Kidney epithelial cell (primary cell): Measurements from ENCODE around the gene CCL7. TPM values are rescaled to one million over a fixed set of nuclear protein-coding genes. Genes with fewer than 3 reads are reported as not detected.

ENCODE experiments used
- DNase-seq: peaks from one replicate; pipeline ENCODE4 v3.0.0-alpha.2; 2010; ENCODE audit warnings: low read depth
- H3K27me3 ChIP-seq: 2 replicates; pipeline ENCODE4 v1.6.0; 2011; ENCODE audit warnings: low read length; ENCODE audit not compliant: control insufficient read depth, insufficient read depth
- H3K36me3 ChIP-seq: 2 replicates; pipeline ENCODE4 v1.5.1; 2011; ENCODE audit warnings: low read length; ENCODE audit not compliant: control insufficient read depth, insufficient read depth
- H3K4me3 ChIP-seq: 2 replicates; pipeline ENCODE4 v1.5.1; 2011; ENCODE audit warnings: low read depth, mild to moderate bottlenecking, control low read depth, low read length
- total RNA-seq: library from RNA; depleted of rRNA; stranded (reverse); fragments of >200 nt; gene quantifications from 2 replicates; pipeline ENCODE4 v1.2.3, GENCODE V29; 2015
- TF ChIP-seq, protein P1 (sequence below): IDR thresholded peaks from 2 replicates; pipeline ENCODE4 v1.5.1; 2011; ENCODE audit warnings: mild to moderate bottlenecking, moderate library complexity, low read length, control low read depth, inconsistent platforms; ENCODE audit not compliant: insufficient read depth, poor library complexity, severe bottlenecking

CCL7 gene
- not detected in 2 replicates for total RNA-seq

DNA sequence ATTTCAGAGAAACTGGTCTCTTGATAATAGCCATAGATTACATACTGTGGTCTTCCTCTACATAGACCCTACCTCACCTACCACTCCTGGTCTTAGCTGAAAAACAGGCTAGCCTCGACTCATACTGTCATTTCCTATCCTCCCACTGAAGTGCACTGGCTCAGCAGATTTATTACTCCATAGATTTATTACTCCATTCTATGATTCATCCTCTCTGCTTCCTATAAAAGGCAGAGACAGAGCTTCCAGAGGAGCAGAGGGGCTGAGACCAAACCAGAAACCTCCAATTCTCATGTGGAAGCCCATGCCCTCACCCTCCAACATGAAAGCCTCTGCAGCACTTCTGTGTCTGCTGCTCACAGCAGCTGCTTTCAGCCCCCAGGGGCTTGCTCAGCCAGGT, at the start of gene CCL7:
Gene CCL7 (plus strand): TSS at position 253 of the 400 bp plus-strand sequence. CDS start 70 bp downstream, at position 323.
- no peak within 1 kb of the TSS for H3K4me3 ChIP-seq
- no peaks in the 10 kb centered on the region for H3K27me3 ChIP-seq
- no peaks in the 10 kb centered on the region for H3K36me3 ChIP-seq
- no peak for DNase-seq
- TF ChIP-seq, protein P1, sequence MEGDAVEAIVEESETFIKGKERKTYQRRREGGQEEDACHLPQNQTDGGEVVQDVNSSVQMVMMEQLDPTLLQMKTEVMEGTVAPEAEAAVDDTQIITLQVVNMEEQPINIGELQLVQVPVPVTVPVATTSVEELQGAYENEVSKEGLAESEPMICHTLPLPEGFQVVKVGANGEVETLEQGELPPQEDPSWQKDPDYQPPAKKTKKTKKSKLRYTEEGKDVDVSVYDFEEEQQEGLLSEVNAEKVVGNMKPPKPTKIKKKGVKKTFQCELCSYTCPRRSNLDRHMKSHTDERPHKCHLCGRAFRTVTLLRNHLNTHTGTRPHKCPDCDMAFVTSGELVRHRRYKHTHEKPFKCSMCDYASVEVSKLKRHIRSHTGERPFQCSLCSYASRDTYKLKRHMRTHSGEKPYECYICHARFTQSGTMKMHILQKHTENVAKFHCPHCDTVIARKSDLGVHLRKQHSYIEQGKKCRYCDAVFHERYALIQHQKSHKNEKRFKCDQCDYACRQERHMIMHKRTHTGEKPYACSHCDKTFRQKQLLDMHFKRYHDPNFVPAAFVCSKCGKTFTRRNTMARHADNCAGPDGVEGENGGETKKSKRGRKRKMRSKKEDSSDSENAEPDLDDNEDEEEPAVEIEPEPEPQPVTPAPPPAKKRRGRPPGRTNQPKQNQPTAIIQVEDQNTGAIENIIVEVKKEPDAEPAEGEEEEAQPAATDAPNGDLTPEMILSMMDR, result no peak

DNA sequence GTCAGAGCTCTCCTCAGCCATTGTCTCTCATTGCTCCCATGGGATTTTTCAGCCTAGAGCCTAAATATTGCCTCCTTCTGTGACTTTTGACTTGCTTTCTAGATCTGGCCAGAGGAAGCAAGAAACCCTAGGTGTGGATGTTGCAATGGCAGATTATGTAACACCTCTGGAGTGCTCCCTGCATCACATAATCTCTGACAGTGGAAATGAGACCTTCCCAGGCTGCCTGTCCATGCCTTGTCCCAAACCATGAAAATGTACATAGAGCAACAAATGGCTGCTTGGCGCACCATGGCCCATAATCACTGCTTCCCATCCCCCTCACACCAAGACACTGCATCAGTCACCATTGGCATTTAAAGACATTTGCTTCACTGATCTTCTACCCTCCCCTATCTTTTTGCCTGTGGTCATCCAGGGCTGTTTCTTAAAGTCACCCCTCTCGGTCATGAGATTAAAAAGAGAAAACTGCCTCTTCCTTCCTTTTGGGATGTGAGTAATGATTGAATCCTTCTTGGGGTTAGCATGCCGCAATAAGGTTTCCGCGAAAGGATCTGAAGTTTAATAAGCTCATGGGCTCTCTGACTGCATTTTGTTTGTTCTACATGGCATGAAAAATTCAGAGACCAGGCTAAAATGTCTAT, 49.1 kb upstream of the CCL7 start:
- DNase-seq, result no peak
- Histone ChIP-seq H3K36me3 (no peaks in the 10 kb centered on the region), H3K27me3 (no peaks in the 10 kb centered on the region), H3K4me3 (no peak overlapping the region)
- TF ChIP-seq, protein P1, result no peak

DNA sequence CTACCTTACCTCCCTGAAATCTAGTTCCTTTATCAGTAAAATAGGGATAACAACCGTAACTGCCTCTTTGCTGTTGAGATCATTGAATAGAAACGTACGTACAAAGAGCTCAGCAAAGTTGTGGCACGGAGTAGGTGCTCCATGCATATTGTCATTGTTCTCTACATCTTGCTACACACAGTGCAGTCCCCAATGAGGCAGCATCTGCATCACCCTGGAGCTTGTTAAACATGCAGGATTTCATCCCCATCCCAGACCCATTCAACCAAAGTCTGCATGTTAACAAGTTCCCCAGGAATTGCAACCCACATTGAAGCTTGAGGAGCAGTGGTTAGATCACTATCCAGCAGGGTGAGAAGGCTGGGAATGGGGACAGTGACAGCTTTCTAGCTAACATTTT, 48.6 kb upstream of the CCL7 start:
- no peaks in the 10 kb centered on the region for H3K27me3 ChIP-seq
- TF ChIP-seq, protein P1, result no peak
- no peak for DNase-seq
- H3K4me3 ChIP-seq, result no peak overlapping the region
- H3K36me3 ChIP-seq, result no peaks in the 10 kb centered on the region

DNA sequence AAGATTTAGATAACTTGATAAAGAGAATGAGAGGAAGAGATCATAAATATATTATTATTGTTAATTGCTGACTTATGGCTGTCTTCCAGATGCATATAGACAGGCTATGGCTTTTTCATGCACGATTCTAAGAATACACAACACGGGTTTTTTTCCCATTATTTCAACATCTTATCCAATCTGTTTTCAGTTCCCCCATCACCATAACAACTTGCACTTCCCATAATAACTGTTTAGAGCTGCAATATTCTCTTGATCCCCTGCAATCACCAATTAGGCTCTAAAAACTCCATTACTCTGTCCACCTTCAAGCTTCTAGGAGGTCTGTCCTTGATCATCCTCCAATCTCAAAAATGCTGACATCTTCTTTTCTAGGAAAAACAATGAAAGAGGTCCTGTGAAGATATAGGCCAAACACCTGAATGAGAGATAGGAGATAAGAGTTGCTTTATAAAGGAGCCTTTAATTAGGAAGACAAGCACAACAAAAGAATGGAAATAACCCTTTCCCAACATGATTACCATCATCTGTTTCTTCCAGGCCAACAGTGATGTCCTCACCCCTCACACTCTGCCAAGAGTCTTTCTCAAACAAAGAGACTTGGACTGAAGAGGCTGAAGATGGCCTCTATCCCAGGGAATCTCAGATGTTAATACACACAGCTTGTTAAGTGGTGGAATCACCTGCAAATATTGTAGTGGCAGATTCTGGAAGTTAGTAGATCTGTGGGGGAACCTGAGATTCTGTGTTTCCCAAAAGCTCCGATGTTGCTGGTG, 47.1 kb upstream of the CCL7 start:
- no peaks in the 10 kb centered on the region for H3K27me3 ChIP-seq
- no peak overlapping the region for H3K4me3 ChIP-seq
- no peak for DNase-seq
- TF ChIP-seq, protein P1, result no peak
- no peaks in the 10 kb centered on the region for H3K36me3 ChIP-seq

DNA sequence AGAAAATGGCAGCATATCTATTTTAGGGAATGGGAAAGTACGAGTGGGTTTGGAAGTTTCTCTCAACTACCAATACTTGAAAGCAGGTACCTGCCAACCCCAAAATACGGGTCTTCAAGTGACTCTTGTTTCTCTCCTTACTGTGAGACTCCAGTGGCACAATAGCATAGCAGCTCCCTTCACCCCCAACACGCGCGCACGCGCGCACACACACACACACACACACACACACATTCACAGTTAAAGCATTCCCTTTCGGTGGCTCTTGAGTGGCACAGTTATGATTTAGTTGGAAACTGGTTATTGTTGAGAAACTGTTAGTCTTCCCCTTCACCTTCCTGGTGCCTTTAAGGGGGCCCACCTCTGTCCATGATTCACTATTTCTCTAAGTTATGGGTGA, 45.0 kb upstream of the CCL7 start:
- no peak for DNase-seq
- no peaks in the 10 kb centered on the region for H3K27me3 ChIP-seq
- no peaks in the 10 kb centered on the region for H3K36me3 ChIP-seq
- TF ChIP-seq, protein P1, result no peak
- H3K4me3 ChIP-seq, result no peak overlapping the region
